Mesendoderm (in vitro differentiated cells): Measurements from ENCODE around the gene CCDC71L.

Source experiments
- DNase-seq: peaks from one replicate; pipeline ENCODE4 v3.0.0; 2013
- H2AK5ac ChIP-seq: 2 replicates; pipeline ENCODE4 v1.6.1; 2013; ENCODE audit warnings: low read length, inconsistent platforms
- H2BK120ac ChIP-seq: 2 replicates; pipeline ENCODE4 v1.6.1; 2013; ENCODE audit warnings: low read depth, mild to moderate bottlenecking, low read length, moderate library complexity, mixed read lengths
- H2BK15ac ChIP-seq: replicated peaks from 2 replicates; pipeline ENCODE4 v1.6.1; 2013; ENCODE audit warnings: low read depth, mild to moderate bottlenecking, moderate library complexity
- H2BK5ac ChIP-seq: 2 replicates; pipeline ENCODE4 v1.6.1; 2013; ENCODE audit warnings: low read length, inconsistent platforms
- H3K18ac ChIP-seq: 2 replicates; pipeline ENCODE4 v1.6.1; 2013; ENCODE audit warnings: mild to moderate bottlenecking, low read length, mixed read lengths
- H3K23ac ChIP-seq: one replicate; pipeline ENCODE4 v1.6.1; 2013; ENCODE audit warnings: low read length
- H3K27ac ChIP-seq: 2 replicates; pipeline ENCODE4 v1.5.1; 2013; ENCODE audit warnings: low read depth, mild to moderate bottlenecking, inconsistent platforms, low read length, moderate library complexity
- H3K27me3 ChIP-seq: 2 replicates; pipeline ENCODE4 v1.6.1; 2013; ENCODE audit warnings: low read length, control low read depth, mild to moderate bottlenecking, inconsistent platforms; ENCODE audit not compliant: insufficient read depth, poor library complexity
- H3K36me3 ChIP-seq: 2 replicates; pipeline ENCODE4 v1.6.1; 2013; ENCODE audit warnings: low read length, inconsistent platforms; ENCODE audit not compliant: control insufficient read depth, insufficient read depth
- H3K4ac ChIP-seq: one replicate; pipeline ENCODE4 v1.6.1; 2013; ENCODE audit warnings: low read depth, mild to moderate bottlenecking, low read length, moderate library complexity
- H3K4me1 ChIP-seq: 2 replicates; pipeline ENCODE4 v1.6.1; 2013; ENCODE audit warnings: low read depth, low read length, inconsistent platforms; ENCODE audit not compliant: control insufficient read depth
- H3K4me2 ChIP-seq: 2 replicates; pipeline ENCODE4 v1.6.1; 2013; ENCODE audit warnings: low read length
- H3K4me3 ChIP-seq: 2 replicates; pipeline ENCODE4 v1.5.1; 2013; ENCODE audit warnings: mild to moderate bottlenecking, low read length
- H3K56ac ChIP-seq: one replicate; pipeline ENCODE4 v1.6.1; 2013; ENCODE audit warnings: low read length
- H3K79me1 ChIP-seq: 2 replicates; pipeline ENCODE4 v1.6.1; 2013; ENCODE audit warnings: low read length, inconsistent platforms
- H3K79me2 ChIP-seq: 2 replicates; pipeline ENCODE4 v1.6.1; 2013; ENCODE audit warnings: mild to moderate bottlenecking, low read length; ENCODE audit not compliant: control insufficient read depth, insufficient read depth
- H3K9ac ChIP-seq: 2 replicates; pipeline ENCODE4 v1.6.1; 2013; ENCODE audit warnings: low read length, inconsistent platforms
- H4K5ac ChIP-seq: one replicate; pipeline ENCODE4 v1.6.1; 2013; ENCODE audit warnings: low read length
- H4K8ac ChIP-seq: one replicate; pipeline ENCODE4 v1.6.1; 2013; ENCODE audit warnings: low read depth, mild to moderate bottlenecking, control low read depth, low read length, moderate library complexity
- WGBS: extraction: QIAGEN DNeasy Blood & Tissue Kit; methylation state at CpG from one replicate; pipeline ENCODE4 v1.1.7; 2013; ENCODE audit warnings: low lambda C conversion rate, missing lambda C conversion rate; ENCODE audit not compliant: insufficient coverage; ENCODE audit errors: extremely low coverage; 5-methylcytosine and 5-hydroxymethylcytosine counted together

CCDC71L gene

DNA sequence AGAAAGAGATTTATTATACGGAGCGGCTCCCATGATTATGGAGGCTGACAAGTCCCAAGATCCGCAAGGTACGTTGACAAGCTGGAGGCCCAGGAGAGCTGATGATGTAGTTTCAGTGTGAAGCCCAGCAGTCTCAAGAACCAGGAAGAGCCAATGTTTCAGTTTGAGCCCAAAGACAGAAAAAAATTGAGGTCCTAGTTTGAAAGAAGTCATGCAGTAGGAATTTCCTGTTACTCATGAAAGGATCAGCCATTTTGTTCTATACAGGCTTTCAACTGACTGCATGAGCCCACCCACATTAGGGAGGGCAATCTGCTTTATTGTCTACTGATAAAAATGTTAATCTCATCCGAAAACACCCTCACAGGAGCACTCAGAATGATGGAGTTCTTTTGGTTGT is 51.5 kb downstream of the CCDC71L start:
- Histone ChIP-seq H2BK120ac (no peak overlapping the region), H3K23ac (no peak overlapping the region), H3K27me3 (no peaks in the 10 kb centered on the region), H3K36me3 (no peaks in the 10 kb centered on the region), H3K4me1 (no peaks in the 10 kb centered on the region), H4K5ac (no peak overlapping the region), H3K4me3 (no peak overlapping the region), H3K79me2 (no peaks in the 10 kb centered on the region), H3K56ac (no peak overlapping the region), H3K79me1 (no peaks in the 10 kb centered on the region), H3K27ac (no peak overlapping the region), H2BK15ac (no peak overlapping the region), H2AK5ac (no peak overlapping the region), H3K4ac (no peak overlapping the region), H2BK5ac (no peak overlapping the region), H3K9ac (no peak overlapping the region), H3K18ac (no peak overlapping the region), H3K4me2 (no peak overlapping the region), H4K8ac (no peak overlapping the region)
- WGBS = no CpG with 5 or more reads among the region's 5 CpGs
- DNase-seq = peak; percentile 14

- H3K18ac ChIP-seq = no peak overlapping the region
- no peak overlapping the region for H2BK15ac ChIP-seq
- no peak overlapping the region for H2BK5ac ChIP-seq
- DNase-seq = no peak
- no peaks in the 10 kb centered on the region for H3K79me1 ChIP-seq
- peak overlapping the region; percentile 45 for H2BK120ac ChIP-seq
- no CpG with 5 or more reads among the region's 1 CpG for WGBS
- H3K27ac ChIP-seq = no peak overlapping the region
- H3K4me1 ChIP-seq = no peaks in the 10 kb centered on the region
- H4K8ac ChIP-seq = no peak overlapping the region
- no peak overlapping the region for H3K4me3 ChIP-seq
- H3K56ac ChIP-seq = no peak overlapping the region
- H3K79me2 ChIP-seq = no peaks in the 10 kb centered on the region
- H4K5ac ChIP-seq = no peak overlapping the region
- no peak overlapping the region for H3K4me2 ChIP-seq
- H3K9ac ChIP-seq = no peak overlapping the region
- H3K36me3 ChIP-seq = no peaks in the 10 kb centered on the region
- no peaks in the 10 kb centered on the region for H3K27me3 ChIP-seq
- H3K4ac ChIP-seq = no peak overlapping the region
- H2AK5ac ChIP-seq = no peak overlapping the region
- H3K23ac ChIP-seq = no peak overlapping the region
These were observed 52.3 kb downstream of the CCDC71L start for GRCh38 chr7:106608661-106609060.
